Activated T-cell treated with anti-CD3 and anti-CD28 coated beads, Interleukin-2, amount 50 U/mL, for 48 hours (primary cell): ENCODE measurements around the gene SUMO3.

Experiments used
- DNase-seq, 2 experiments: peaks; one replicate each; pipeline ENCODE4 v3.0.0-alpha.2; 2020

Gene SUMO3

DNA sequence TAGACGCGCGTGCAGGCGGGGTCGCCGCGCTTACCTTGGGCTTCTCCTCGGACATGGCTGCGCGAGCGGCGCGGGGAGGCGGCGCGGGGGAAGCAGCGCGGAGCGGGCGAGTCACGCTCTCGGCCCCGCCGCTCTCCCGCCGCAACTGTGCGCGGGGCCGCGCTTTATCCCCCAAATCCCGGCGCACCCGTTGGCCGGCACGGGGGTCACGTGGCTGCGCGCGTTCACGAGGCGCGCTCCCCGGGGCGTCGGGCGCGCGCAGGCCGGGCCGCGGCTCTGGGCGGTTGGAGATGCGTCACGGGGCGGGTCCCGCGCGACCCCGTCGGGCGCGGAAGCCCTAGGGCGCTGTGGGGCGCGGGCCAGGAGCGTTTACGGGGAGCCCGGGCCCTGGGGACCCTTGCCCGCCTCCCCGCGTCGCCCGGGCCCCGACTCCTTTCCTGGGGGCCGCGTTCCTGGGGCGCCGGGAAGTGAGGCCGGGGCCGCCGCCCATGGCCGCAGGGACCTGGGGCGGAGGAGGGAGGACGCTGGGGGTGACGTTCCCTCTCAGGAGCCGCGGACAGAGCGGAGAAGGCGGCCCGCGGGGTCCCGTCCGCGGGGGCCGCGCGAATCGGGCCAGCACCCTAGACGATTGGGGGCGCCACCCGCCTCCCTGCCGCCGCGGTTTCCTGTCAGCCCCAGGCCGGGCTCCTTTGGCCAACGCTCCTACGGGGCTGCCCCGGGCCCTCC, at the start of gene SUMO3:
Gene SUMO3, minus strand, starts transcription at position 149 of the 726 bp plus-strand sequence. Its CDS starts 94 bp downstream, at position 55.
- DNase-seq, result peak; percentile 91 to 93

DNA sequence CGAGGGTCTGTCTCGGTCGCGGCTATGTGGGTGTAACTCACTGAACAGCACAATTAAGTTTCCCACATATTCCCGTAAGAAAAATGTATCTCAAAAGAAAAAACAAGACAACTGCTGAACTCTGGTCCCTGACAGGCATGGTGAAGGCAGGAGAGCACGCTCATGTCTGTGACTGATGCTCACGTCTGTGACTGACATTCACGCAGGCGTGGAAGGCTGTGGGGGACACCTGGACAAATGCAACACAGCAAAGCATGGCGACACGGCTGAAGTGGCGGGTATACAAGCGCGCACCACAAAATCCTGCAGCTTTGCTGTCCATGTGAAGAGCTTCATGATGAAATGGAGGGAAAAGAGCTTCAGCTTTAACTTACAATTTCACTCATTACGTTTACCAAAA, 49.6 kb upstream of the SUMO3 start:
- no peak for DNase-seq

DNA sequence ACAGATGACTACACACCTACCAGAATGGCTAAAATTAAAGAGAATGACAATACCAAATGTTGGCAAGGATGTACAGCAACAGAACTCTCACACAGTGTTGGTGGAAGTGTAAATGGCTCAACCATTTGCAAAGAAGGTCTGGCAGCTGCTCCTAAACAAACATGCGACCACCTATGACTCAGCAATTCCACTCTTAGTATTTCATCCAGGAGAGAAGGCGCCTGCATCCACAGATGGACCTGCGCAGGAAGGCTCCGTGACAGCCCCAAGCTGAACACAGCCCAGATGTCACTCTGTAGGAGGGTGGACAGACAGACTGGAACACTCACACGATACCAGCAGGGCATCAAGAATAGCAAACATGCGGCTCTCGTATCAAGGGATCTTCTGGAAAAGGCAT, 48.9 kb upstream of the SUMO3 start:
- DNase-seq, result no peak

DNA sequence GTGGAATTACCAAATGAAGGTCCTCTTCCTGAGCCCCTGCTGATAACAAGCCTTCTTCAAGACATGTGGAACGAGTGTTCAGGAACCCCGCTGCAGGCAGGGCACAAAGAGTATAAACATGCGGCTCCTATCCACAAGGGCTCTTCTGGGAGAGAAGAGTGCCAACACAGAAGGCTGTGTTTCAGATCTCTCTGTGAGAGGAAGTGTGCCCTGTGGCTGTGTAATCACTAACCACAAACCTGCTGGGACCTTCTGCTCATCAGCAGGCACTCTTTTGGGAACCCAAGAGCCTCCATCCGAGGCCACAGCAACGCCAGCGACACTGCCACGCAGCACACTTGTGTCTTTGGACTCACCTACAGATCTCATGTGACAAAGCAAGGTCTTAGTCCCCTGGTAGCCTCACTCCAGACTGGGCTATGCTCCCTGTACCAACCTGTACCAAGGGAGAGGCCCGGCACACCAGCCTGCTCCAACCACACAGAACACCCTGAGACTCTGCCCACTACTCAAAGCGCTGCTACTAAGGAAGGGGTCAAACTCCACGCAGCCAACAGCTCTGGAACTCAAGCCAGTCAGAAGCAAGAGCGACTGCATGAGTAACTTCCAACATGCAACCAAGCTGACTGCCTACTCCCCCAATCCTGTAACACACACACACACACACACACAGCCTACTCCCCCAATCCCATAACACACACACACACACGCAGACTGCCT, 47.9 kb upstream of the SUMO3 start:
- DNase-seq, result peak in 1 of 2 experiments; percentile 51

GRCh38 chr21:44862869-44863685, 45.2 kb upstream of the SUMO3 start:
- no peak for DNase-seq

GRCh38 chr21:44858791-44859190, 40.9 kb upstream of the SUMO3 start:
- DNase-seq, result no peak

DNA sequence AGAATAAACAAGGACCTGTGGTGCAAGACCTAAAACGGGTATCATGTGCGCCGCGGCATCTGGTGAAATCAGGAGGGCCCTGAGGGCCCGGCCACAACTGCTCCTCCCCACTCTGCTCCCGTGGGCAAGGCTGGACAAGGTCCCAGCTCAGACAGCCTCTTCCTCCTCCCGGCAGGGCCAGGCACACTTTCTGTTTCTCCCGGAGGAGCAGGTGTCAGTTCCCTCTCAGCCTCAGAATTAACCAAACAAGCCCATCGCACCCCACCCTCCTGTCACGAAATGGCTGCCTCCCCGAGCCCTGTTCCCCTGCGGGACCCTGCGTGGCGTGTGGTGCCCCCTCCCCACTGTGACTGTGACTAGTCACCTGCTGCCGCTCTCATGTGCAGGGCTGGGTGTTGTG, 40.4 kb upstream of the SUMO3 start:
- no peak for DNase-seq

DNA sequence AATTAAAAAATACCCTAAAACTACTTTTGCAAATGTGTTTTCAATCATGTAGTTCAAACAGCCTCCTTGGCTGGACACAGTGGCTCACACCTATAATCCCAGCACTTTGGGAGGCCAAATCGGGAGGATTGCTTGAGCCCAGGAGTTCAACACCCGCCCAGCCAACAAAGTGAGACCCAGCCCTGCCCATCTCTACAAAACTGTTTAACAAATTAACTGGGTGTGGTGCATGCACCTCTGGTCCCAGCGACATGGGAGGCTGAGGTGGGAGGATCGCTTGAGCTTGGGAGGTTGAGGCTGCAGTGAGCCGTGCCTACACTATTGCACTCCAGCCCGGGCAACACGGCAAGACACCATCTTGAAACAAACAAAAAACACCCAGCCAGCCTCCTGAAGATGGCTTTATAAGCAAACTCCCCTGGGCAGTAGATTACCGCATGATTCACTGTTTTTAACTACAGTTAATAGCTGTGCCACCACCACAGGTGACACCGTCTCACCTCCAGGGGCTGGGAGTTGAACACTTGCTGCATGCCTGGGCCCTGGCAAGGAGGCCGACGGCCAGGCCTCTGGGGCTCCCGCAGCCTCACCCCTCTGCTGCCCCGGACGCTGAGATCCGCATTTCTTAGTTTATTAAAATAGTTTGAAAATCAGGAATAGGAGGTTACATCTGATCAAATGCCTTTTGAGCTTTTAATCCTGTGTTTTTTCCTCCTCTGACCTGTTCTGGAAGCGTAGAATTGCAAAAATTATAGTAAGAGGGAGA, 39.4 kb upstream of the SUMO3 start:
- no peak for DNase-seq

GRCh38 chr21:44856131-44856530, 38.3 kb upstream of the SUMO3 start:
- no peak for DNase-seq

- DNase-seq, result no peak
Observed at GRCh38 chr21:44855572-44855971, 37.7 kb upstream of the SUMO3 start.

- DNase-seq, result peak; percentile 35 to 42
Observed at GRCh38 chr21:44854664-44855446, 37.0 kb upstream of the SUMO3 start.

DNA sequence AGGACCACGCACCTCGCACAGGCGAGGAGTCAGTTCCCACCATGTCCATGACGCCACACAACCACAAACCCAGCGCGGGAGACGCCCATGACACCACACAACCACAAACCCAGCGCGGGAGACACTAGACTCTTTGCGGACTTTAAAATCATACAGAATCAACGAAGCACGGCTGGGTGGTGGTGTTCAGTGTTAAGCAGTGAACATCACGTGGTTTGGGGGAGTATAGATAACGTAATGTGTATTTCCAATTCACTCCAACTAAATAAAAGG, 36.5 kb upstream of the SUMO3 start:
- peak; percentile 47 to 50 for DNase-seq

- no peak for DNase-seq
Observed at GRCh38 chr21:44853601-44854390, 35.9 kb upstream of the SUMO3 start.

DNA sequence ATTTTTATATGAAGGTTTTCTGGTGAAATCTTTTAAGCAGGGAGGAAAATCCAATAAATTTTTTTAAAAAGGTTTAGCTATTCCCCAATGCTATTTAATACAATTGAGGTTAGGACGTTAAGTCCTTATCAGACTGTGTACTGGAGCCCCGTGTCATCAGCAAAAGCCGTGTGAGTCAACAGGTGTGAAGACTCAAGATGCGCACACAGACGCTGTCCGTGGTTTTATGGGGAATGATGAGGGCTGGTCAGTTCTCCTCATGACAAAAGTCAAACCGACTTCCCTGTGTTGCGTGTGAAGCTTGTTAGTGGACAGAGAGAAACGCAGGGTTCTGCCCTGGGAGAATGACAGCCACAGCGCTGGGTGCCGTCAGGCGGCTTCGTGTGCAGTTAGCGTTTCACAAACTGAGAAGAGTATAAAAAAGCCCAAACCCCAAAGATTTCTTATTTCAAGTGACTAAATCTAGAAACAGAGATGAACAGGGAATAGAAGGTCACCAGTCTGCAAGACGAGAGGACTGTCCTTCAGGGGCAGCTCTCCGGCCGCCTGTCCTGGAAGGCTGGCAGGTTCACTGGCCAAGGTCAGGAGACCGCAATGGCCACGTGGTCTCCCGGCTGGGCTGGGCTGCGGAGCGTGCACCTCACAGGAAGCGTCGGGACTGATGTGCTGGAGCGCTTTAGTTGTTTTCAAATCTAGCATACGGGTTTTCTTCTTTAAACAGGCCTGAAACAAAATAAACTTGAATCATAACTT, 33.2 kb upstream of the SUMO3 start:
- no peak for DNase-seq

DNA sequence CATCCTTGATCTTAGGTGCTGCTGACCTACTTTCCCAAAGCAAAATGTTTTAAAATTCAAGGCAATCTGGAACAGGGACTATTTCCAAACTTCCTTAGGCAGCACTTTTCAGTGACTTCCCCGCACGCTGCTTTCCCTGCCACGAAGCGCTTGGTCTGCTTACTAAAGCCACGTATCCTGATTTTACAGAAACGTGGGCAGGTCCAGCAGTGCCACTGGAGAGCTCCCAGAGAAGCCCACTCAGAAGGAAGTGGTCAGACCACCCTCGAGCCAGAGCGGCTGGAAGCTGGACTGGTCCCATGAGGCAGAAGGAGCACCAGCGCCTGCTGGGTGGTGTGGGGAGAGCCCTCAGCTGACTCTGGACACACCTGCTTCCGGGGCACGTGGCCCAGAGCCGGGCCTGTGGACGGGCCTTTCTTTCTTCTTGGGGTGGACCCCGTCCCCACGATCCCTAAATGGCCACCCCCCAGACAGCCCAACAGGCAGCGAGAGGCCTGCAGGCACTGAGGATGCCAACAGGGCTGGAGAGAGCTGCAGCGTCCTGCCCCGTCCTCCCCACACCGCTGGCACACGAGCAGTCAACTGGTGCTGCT, 32.4 kb upstream of the SUMO3 start:
- no peak for DNase-seq

DNA sequence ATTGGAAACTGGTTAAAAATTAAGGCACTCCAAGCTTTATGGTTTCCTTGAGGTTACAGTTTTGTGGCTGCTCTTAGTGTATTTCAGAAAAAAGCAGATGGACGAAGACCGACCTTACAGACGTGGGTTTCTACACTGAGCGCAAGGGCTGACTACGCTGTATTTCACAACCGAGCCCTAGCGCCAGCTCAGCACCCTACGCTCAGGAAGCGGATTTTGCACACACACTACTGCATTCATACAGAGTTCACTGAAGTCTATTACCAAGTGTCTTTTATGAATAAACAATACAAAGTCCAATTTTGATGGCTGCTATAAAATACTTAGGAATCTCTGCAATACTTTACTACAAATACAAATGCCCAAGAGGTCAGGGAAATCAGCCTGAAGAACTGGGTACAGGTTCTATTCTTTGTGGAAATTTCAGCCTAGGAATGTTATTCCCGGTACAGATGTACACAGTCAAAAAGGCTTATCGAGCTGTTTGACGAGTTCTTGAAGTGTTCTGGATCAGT, 31.8 kb upstream of the SUMO3 start:
- DNase-seq, result no peak

DNA sequence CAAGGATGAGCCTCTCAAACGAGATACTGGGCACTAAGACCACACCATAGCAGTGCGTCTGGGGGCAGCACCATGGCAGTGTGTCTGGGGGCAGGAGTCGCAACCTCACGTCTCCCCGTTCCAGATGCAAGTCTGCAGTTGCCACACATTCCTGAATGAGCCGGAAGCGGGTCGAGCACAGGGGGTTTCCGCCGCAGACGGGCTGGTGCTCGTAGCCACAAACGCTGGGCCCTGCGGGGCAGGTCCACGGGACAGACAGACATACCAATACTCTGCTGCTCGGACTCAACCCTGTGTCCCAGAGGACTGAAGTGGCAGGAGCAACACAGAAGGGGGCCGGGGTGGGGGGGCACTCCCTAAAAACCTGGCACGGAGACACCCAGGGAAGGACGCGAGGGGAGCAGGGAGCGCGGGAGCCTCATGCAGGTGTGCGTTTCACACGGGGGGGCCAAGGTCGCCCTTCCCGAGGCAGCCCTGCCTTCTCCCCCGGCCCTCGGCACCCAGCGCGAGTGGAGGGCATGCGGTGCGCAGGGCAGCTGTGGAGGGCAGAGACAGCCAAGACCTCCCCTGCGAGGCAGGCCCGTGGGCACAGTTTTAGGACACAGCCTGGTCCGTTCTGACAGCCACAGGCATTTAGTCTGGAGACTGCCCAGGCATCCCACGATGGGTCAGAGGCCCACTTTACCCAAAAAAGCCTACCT, 31.1 kb upstream of the SUMO3 start:
- no peak for DNase-seq

GRCh38 chr21:44847261-44848056, 29.6 kb upstream of the SUMO3 start:
- DNase-seq, result no peak
